NCI-H1417 treated with DMSO at 0.1 percent for 48 hours (cell line): ENCODE measurements around the gene FXYD1.
"Not testable (repeated sequence)": the region's sequence is repeated elsewhere in the genome, so short reads cannot be mapped to it uniquely, and the experiment has no call there.

ENCODE experiments used
- DNase-seq: peaks from one replicate; lab custom pipeline; 2025; lab: John Stamatoyannopoulos, UW

FXYD1 gene

DNA sequence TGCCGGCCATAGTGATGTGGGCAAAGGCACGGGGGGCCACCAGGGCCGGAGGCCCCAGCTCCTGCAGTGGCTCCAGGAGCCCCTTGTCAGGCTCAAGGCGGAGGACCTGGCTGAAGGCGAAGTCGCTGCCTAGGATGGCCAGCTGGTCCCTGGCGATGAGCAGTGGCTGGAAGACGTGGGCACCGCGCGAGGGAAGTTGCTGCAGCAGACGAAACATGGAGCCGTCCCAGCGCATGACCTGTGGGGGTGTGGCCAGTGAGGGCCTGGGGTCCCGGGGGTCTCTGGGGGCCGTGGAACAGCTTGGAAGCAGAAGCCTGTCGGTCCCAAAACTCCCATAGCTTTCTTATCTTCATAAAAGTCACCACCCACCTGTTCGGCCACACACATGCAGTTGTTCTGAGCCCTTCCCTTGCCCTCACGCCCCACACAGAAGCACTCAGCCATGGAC is 13.3 kb upstream of the FXYD1 start:
- DNase-seq, result no peak

DNA sequence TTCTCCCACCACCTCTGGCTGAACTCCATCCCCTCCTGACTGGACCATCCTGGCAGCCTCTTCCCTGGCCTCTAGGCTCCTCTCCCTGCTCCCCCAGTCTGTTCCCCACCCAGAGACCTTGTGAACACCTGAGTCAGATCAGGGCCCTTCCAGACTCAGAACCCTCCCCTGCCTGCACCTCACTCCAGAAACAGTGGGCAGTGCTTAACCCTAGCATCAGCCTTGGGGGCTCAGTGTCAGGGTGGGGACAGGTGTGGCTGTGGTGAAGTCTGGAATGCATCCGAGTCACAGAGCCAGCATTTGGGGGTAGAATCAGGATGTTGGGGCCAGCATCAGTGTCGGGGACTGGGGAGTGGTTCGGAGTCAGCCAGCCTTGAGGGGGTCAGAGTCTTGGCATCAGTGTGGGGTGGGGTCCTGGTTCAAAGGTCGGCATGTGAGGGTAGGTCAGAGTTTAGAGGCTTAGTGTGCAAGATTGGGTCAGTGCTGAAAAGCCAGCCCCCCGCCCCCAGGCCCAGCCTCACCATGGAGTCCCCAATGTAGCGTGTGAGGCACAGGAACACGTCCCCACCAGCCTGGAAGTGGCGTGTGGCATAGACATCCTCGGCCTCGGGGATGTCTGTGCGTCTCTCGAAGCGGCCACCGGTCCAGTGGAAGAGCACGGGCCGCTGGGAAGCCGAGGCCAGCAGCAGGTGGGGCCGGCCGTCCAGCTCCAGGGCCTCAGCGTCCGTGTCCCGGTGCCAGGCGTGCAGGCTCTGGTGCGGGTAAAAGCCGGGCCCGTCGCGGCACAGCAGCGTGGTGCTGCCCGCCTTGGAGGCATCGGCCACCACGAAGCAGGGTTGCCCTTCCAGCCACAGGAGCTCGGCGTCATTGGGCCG is 12.6 kb upstream of the FXYD1 start:
- DNase-seq, result no peak

DNA sequence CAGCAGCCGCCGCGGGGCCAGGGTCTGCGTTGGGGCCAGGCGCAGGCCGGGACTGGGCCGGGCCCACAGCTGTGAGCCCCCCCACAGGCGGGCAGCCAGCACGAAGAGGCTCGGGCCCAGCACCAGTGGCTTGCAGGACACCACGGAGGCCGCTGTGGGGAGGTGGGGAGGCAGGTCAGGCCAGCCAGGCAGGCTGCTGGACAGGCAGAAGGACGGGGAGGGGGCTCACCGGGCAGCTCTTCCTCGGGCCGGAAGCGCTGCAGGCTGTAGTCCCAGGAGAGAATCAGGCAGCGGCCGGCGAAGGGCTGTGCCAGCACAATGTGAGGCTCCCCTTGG is 12.0 kb upstream of the FXYD1 start:
- no peak for DNase-seq

DNA sequence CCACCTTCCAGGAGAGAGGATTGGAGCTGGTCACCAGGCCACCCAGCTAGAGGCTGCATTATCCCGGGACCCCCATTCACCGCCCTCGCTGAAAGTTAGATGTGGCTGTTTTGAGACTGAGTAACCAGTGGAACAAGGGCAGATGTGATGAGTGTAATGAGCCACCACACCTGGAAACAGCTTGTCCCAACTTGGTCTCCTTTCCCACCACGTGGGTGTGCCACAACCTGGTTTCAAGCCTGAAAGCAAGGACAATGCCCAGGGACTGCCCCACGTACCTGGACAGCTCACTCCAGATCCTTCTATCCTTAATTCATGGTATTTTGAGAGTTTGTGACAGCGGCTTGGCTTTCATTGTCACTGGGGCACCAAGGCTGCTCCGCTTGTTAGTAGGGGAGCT is 10.8 kb upstream of the FXYD1 start:
- DNase-seq, result no peak

DNA sequence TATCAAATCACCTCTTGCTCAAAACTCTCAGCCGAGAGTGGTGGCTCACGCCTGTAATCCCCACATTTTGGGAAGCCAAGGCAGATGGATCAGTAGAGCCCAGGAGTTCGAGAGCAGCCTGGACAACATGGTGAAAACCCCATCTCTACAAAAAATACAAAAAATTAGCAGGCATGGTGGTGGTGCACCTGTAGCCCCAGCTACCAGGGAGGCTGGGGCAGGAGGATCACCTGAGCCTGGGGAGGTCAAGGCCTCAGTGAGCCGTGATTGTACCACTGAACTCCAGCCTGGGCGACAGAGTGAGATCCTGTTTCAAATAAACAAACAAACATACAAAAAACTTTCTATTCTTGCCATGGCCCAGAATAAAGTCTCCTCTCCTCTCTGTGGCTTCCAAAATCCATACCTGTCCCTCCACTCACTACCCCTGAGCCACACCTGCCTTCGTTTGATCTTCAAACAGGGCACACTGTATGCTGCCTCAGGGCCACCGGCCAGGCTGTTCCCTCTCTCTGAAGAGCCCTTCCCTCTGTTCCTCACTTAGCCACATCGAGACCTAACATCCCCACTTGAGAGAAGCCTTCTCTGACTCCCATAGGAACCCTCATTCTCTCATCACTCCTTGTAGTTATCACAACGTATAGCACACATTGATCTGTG is 10.1 kb upstream of the FXYD1 start:
- DNase-seq, result no peak

DNA sequence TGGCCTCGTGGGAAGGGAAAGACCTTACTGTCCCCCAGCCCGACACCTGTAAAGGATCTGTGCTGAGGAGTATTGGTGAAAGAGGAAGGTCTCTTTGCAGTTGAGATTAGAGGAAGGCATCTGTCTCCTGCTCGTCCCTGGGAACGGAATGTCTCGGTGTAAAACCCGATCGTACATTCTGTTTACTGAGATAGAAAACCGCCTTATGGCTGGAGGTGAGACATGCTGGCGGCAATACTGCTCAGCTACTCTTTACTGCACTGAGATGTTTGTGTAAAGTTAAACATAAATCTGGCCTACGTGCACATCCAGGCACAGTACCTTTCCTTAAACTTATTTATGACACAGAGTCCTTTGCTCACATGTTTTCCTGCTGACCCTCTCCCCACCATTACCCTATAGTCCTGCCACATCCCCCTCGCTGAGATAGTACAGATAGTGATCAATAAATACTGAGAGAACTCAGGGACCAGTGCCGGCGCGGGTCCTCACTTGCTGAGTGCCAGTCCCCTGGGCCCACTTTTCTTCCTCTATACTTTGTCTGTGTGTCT is 8.8 kb upstream of the FXYD1 start:
- DNase-seq, result not testable (repeated sequence)

DNA sequence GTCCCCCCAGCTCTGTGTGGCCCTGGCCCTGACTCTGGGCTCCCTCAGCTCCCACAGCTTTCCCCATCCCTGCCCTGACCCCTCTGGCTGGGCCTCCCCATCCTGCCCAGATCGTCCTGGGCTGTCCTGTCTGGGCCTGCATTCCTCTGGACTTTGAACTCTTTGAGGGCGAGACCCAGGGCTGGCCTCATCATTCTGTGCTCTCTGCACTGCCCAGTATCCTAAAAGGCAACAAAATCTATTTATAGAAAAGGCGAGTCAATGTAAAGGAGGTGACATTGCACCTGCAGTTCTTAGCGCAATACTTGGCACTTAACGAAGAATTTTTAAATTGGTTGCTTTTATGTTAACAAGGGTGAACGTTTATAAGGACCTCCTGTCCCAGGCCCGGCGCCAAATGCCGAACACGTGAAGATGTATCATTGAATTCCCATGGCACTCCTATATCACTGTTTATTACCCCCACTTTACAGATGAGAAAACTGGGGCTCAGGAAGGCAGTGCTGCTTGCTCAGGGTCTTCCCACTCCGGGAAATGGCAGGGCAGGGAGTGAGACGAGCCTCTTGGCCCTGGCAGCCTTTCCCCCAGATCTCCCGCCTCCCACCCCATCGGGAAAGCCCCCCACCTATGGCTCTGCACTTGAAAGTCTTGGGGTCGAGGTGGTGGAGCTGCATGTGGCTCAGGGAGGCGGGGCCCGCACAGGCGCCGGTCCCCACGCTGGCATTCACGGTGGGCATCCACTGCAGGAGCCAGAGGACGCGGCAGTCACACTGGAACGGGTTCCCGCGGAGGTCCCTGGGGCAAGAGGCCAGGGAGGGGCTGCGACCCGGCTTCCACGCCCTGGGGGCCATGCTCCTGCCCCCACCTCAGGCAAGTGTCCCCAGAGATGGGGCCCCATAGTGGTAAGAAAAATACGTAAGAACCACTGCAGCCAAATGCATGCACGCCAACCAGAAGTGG is 7.6 kb upstream of the FXYD1 start:
- DNase-seq, result no peak

DNA sequence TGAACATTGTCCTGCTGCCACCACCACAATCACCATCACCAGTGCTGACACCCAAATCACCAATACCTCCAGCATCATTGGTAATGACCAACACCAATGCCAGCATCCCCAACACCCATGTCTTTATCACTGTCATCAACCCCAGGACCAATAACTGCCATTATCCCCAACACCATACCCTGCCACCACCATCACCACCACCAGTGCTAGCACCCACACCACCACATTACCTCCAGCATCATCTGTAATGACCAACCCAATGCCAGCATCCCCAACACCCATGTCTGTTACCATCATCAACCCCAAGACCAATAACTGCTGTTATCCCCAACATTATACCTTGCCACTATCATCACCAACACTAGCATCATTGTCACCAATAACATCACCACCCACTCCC is 6.4 kb upstream of the FXYD1 start:
- DNase-seq, result no peak

DNA sequence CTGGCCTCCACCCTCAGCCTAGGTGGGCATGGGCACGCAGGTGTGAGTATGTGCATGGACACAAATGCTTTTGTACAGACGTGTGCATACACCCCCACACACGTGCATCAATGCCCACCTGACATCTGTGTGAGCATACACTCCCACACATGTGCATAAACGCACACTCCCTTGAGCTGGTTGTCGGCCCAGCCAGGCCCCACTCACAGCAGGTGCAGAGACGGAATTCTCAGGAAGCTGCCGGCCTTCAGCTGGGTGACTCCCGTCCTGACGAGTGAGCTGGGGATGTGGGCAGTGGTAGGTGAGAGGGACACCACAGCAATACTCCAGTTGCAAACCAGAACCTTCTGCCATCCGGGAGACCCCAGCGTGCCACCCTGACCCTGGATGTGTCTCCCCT is 4.8 kb upstream of the FXYD1 start:
- no peak for DNase-seq

DNA sequence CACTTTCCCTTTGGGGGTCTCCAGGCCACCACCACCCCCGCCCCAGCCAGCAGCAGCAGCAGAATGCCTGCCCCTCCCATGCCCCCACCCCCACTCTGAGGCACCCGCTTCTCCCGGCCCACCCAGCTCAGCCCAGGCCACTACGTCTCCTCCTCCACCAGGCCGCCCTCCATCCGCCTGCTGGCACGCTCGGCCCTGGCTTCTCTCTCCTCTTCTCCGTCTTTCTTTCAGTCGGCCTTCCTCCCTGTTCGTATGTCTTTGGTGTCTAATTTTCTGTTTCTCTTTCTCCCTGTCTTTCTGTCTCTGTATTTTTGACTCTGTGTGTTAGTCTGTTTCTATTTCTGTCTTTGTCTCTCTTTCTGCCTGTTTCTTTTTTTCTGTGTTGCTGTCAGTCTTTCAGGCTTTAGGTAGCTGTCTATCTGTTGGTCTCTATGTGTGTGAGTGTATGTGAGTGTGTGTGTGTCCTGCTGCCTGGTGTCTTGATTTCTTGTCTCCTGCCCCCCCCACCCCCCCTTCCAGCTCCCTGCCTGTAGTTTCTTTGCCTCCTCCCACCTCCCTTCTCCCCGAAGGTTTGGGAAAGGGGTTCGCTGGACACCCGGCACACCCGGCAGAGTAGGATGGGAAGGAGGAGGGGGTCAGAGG is 3.9 kb upstream of the FXYD1 start, which contains the start of gene LGI4:
Gene LGI4 (minus strand): TSS at position 459 of the 642 bp plus-strand sequence. CDS start 379 bp downstream, at position 80.
- DNase-seq, result no peak

DNA sequence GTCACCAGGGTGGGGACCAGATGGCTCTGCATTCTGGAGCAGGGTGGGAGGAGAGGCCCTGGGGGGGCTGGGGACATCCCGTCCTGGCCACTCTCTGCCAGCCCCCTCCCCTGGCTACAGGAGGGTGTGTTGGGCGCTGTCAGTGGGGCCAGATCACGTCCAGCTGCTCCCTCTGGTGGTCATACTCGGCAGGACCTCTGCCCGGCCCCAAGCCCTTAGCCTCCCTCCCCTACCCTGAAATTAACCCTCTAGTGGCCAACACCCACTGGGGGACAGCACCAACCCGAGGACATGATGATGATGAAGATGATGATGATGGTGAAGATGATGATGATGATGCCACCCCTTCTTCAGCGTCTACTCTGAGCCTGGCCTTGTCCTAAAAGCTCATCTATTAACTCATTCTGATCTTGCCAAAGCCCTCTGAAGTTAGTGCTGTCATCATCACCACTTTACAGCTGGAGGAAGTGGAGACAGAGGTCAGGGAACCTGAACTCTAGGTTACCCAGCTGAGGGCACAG is 3.2 kb upstream of the FXYD1 start:
- no peak for DNase-seq

DNA sequence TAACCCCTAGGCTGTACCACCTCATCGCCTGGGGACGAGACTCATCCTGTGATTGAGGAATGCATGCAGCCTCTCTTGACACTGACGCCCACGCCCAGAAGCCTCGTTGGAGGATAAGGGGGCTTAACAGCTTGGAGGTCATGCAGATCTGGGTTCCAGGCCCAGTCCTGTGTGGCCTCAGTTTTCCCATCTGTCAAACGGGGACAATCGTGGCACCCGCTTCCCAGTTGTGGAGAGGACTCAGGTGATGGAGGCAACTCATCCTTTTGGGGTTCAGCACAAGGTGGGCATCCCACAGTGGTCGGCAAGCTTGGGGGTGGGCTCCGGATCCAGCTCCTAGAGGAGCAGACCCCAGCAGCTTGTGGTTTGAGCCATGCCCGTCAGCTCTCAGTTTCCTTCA is 2.4 kb upstream of the FXYD1 start:
- DNase-seq, result no peak

DNA sequence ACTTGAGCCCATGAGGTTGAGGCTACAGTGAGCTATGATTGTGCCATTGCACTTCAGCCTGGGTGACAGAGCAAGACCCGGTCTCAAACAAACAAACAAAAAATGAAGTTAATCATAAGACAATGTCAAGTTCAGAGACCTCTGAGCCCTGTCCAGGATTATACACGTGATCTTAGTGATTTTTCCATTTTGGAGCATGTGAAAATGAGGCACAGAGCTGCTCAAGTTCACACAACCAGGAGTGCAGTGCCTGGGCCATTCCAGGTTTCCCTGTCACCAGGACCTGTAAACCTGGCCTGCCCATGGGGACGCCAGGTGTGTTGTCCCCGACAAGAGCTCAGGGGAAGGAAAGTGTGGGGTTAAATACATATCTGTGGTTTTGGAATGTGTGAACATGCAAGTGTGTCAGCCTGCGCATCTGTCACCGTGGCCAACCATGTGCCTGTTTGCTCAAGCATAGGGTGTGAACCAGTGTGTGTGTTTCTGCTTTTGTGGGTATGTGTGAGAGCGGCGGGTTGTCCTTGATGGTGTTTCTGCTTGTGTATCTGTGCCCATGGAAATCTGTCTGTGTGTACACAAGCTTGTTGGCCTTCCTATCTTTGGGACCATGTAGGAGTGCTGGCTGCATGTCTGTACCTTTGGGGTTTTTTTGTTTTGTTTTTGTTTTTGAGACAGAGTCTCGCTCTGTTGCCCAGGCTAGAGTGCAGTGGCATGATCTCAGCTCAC is 1.5 kb upstream of the FXYD1 start:
- DNase-seq, result no peak

DNA sequence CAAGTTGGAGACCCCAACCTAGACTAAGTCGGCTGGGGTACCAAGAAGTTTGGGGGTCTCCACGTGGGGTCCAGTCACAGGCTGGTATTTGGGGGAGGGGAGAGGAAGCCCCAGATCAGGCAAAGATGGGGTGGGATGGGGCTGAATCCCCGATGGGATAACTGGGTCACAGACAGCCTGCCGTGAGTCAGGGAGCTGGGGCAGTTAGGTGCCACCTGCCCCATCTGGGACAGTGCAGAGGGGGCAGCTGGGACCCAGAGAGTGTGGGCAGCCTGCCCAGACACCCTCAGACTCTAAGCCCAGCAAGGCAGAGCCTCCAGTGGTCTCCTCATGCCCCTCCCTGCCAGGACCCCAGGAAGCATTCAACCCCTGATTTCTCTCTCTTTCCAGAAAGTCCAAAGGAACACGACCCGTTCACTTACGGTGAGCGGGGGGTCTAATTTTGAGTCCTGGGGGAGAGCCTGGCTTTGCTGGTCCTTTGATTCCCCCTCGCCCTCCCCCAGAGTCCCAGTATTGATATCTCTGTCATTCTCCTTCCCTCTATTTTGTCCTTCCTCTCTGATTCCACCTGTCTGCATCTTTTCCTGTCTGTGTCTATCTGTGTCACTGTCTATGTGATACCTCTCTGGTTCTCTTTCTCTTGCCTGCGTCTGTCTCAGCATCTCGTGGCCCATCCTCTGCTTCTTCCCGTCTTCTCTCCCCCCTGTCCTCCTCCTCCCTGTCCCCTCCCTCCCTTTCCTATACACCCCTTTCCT is 1.8 kb downstream of the FXYD1 start:
- no peak for DNase-seq

DNA sequence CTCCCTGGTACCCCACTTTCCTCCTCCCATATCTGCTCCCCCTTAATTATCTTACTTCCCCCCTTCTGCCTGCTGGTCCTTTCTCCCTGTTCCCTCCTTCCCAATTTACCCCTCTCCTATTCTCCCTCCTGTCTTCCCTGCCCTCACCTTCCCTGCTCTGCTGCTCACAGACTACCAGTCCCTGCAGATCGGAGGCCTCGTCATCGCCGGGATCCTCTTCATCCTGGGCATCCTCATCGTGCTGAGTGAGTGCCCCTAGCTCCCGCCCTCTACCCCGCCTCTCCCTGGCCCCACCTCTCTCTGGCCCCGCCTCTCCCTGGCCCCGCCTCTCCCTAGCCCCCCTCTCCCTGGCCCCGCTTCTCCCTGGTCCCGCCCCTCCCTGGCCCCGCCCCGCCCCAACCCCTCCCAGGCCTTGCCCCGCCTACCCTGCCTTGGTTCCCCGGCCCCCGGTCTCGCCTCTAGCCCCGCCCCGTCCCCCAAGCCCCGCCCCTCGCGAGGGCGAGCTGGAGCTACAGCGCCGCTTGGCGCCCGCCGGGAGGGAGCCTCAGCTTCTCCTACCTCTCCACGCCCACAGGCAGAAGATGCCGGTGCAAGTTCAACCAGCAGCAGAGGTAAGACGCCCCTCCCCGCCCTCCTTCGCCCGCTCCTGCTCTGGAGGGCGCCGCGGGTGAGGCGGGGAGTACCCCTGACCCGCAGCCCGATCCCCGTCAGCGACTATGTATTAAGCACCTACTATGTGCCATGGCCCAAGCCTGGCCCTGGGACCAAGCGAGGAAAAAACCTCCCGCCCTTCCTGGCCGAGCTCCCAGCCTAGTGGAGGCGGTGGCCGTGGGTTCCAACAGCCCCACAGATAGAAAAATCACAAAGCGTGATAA is 2.6 kb downstream of the FXYD1 start:
- DNase-seq, result no peak

DNA sequence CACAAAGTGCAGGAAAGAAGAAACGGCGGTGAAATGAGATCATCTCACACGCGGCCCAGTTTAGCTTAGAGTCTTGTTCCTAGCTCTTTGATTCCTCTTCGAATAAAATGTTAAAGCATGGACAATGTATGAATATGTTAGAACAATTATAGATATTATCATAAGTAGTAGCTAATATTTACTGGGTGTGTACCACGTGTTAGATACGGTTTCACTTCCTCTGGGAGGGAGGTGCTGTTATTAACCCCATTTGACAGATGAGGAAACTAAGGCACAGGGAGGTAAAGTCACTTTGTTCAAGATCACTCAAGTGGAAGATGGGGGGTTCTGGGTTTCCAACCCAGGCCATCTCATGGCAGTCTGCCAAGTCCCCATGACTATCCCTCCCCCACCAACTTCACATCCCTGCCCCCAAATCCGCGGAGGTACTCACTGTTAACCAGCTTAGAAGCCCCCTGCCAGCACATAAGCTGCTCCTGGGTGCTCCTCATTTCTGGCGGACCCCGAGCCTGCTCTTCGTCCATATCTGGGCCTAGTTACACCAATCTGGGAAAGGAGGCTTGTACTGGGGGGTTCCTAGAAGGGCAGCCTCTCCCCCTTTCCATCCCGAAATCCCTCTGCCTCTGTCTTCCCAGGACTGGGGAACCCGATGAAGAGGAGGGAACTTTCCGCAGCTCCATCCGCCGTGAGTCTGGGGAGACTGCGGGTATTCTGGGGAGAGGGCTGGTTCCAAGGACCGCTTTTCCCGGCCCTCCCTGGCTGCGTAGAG is 3.4 kb downstream of the FXYD1 start:
- DNase-seq, result no peak

DNA sequence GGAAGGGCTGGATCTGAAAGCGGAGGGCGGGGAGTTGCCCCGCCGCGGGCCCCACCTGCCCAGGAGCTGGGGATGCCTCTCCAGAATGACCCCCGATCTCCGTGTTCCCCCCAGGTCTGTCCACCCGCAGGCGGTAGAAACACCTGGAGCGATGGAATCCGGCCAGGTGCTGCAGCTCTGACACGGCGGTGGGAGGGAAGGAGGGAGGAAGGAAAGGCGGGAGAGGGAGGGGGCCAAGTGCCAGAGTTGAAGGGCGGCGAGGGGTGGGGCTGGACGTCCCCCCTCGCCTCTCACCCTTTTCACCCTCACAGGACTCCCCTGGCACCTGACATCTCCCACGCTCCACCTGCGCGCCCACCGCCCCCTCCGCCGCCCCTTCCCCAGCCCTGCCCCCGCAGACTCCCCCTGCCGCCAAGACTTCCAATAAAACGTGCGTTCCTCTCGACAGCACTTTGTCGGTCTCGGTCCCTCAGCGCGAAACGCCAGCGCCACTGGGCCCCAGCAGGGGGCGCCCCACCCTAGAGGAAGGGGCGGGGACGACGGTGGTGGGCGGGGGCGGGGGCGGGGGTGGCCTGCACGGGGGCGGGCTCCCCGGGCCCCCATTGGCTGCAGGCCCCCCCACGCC is 4.1 kb downstream of the FXYD1 start:
- no peak for DNase-seq
